HCT116 (cell line): ENCODE data around the gene PACSIN2. TPM values are rescaled to one million over a fixed set of nuclear protein-coding genes. Genes with fewer than 3 reads are reported as not detected.

Experiments
- ATAC-seq: fragments of 200-7000 bp; cut with Tn5 transposase; 2 replicates; pipeline ENCODE4 v1.9.1; 2020; ENCODE audit warnings: mild to moderate bottlenecking, moderate library complexity
- BruUV-seq: library from RNA; stranded (reverse); fragments of 400-500 nt; replicated peaks from 2 replicates; lab custom pipeline; 2021; lab: Mats Ljungman, UMichigan
- CTCF ChIA-PET: fragments of 300-600 bp; sonication (Branson Sonifier 250); formaldehyde crosslinking; loops from one replicate; lab custom pipeline; 2021; ENCODE audit warnings: antibody characterized with exemption; lab: Charles Lee
- POLR2A ChIA-PET: fragments of 300-600, 350-600 bp; sonication (Branson Sonifier 250); formaldehyde crosslinking; loops from one replicate; lab custom pipeline; 2021; ENCODE audit warnings: antibody characterized with exemption; lab: Charles Lee
- RAD21 ChIA-PET, 2 experiments: fragments of 300-600 bp; sonication (Branson Sonifier 250); formaldehyde crosslinking; loops; one replicate each; lab custom pipeline; 2023; ENCODE audit warnings: low total read pairs in 2 of 2; ENCODE audit not compliant: uncharacterized antibody in 2 of 2, unreplicated experiment in 2 of 2, low non-redundant PET in 1 of 2; lab: Charles Lee
- DNase-seq: peaks from one replicate; pipeline ENCODE4 v3.0.0-alpha.2; 2010; ENCODE audit warnings: low read depth, low spot score
- H2AFZ ChIP-seq: fragments of 200-600 bp; shearing (Covaris generic), sonication (generic); 2 replicates; pipeline ENCODE4 v1.6.1; 2017; ENCODE audit warnings: low read depth, mixed run types, mixed read lengths, antibody characterized with exemption, low read length; ENCODE audit not compliant: poor library complexity, severe bottlenecking
- H3K27ac ChIP-seq: 2 replicates; pipeline ENCODE4 v1.5.1; 2012; ENCODE audit warnings: low read depth, low read length
- H3K27me3 ChIP-seq: fragments of 200-600 bp; sonication (generic); 2 replicates; pipeline ENCODE4 v1.6.1; 2016; ENCODE audit warnings: mixed run types, low read length, mixed read lengths; ENCODE audit not compliant: insufficient read depth
- H3K36me3 ChIP-seq, 2 experiments: fragments of 200-500 bp in 1 of 2; fragments of 200-600 bp in 1 of 2; sonication (Bioruptor generic) in 1 of 2; sonication (generic) in 1 of 2; 2 replicates each; pipeline versions ENCODE4 v1.5.1 to v1.6.1; 2014 to 2016; ENCODE audit warnings: low read length in 2 of 2, inconsistent platforms in 1 of 2, mixed read lengths in 1 of 2, mixed run types in 1 of 2; ENCODE audit not compliant: insufficient read depth in 2 of 2, control insufficient read depth in 1 of 2
- H3K4me1 ChIP-seq, 2 experiments: fragments of 200-600 bp in 1 of 2; sonication (generic) in 1 of 2; 2 replicates each; pipeline versions ENCODE4 v1.5.1 to v1.6.1; 2012 to 2017; ENCODE audit warnings: low read length in 2 of 2, inconsistent platforms in 1 of 2, mild to moderate bottlenecking in 1 of 2, mixed read lengths in 1 of 2, mixed run types in 1 of 2, moderate library complexity in 1 of 2; ENCODE audit not compliant: insufficient read depth in 2 of 2, control insufficient read depth in 1 of 2
- H3K4me2 ChIP-seq: fragments of 200-600 bp; sonication (generic); 2 replicates; pipeline ENCODE4 v1.6.1; 2017; ENCODE audit warnings: mixed run types, low read length, mixed read lengths
- H3K4me3 ChIP-seq, 2 experiments: fragments of 200-600 bp in 1 of 2; sonication (generic) in 1 of 2; replicated peaks in 1 of 2; 2 replicates each; pipeline ENCODE4 v1.5.1; 2011 to 2016; ENCODE audit warnings: low read length in 2 of 2, control low read depth in 1 of 2, low read depth in 1 of 2, mild to moderate bottlenecking in 1 of 2, mixed read lengths in 1 of 2, mixed run types in 1 of 2
- H3K79me2 ChIP-seq: fragments of 200-600 bp; sonication (generic); 2 replicates; pipeline ENCODE4 v1.6.1; 2017; ENCODE audit warnings: mild to moderate bottlenecking, mixed run types, low read length, moderate library complexity, mixed read lengths; ENCODE audit not compliant: insufficient read depth
- H3K9ac ChIP-seq: fragments of 200-600 bp; sonication (generic); 2 replicates; pipeline ENCODE4 v1.6.1; 2016; ENCODE audit warnings: low read length, mixed read lengths
- H3K9me2 ChIP-seq: fragments of 200-600 bp; sonication (generic), shearing (Covaris generic); 2 replicates; pipeline ENCODE4 v1.6.1; 2017; ENCODE audit warnings: mixed run types, mild to moderate bottlenecking, moderate library complexity; ENCODE audit not compliant: insufficient read depth
- H3K9me3 ChIP-seq, 2 experiments: fragments of 200-500 bp in 1 of 2; fragments of 200-600 bp in 1 of 2; sonication (Bioruptor generic) in 1 of 2; sonication (generic) in 1 of 2; 2 replicates each; pipeline ENCODE4 v1.6.1; 2014 to 2017; ENCODE audit warnings: low read length in 2 of 2, mixed read lengths in 2 of 2, inconsistent platforms in 1 of 2, low read depth in 1 of 2, mild to moderate bottlenecking in 1 of 2, mixed run types in 1 of 2, moderate library complexity in 1 of 2; ENCODE audit not compliant: control insufficient read depth in 1 of 2, insufficient read depth in 1 of 2
- H4K20me1 ChIP-seq: fragments of 200-600 bp; sonication (generic), shearing (Covaris generic); 2 replicates; pipeline ENCODE4 v1.6.1; 2017; ENCODE audit warnings: mixed run types, mild to moderate bottlenecking, moderate library complexity; ENCODE audit not compliant: insufficient read depth
- CEBPB ChIP-seq: IDR thresholded peaks from 2 replicates; pipeline ENCODE4 v1.6.1; 2012; ENCODE audit warnings: low read depth
- POLR2A ChIP-seq: IDR thresholded peaks from 2 replicates; pipeline ENCODE4 v1.7.0; 2011; ENCODE audit warnings: borderline replicate concordance; ENCODE audit not compliant: insufficient read depth, insufficient read length; ENCODE audit errors: extremely low read depth
- SRF ChIP-seq: IDR thresholded peaks from 2 replicates; pipeline ENCODE4 v1.6.1; 2012; ENCODE audit warnings: low read depth
- TCF7L2 ChIP-seq: IDR thresholded peaks from 2 replicates; pipeline ENCODE4 v1.7.0; 2011; ENCODE audit warnings: borderline replicate concordance, inconsistent platforms; ENCODE audit not compliant: insufficient read depth, insufficient read length; ENCODE audit errors: extremely low read depth
- intact Hi-C: fragments of 100-400 bp; cut with micrococcal nuclease; formaldehyde crosslinking; loops from 2 replicates; pipeline ENCODE4 v1.10.0; 2022
- total RNA-seq: library from RNA; stranded (reverse); gene quantifications from one replicate; pipeline ENCODE4 v1.2.1, GENCODE V29; 2021; ENCODE audit not compliant: unreplicated experiment
- TF ChIP-seq, protein P1 (sequence below): IDR thresholded peaks from 2 replicates; pipeline ENCODE4 v1.6.1; 2012; ENCODE audit warnings: low read depth
- TF ChIP-seq, protein P2 (sequence below): IDR thresholded peaks from 2 replicates; pipeline ENCODE4 v1.6.1; 2011; ENCODE audit warnings: mild to moderate bottlenecking, low read length, moderate library complexity; ENCODE audit not compliant: insufficient replicate concordance; ENCODE audit errors: extremely low read depth
- TF ChIP-seq, protein P3 (sequence below): IDR thresholded peaks from 2 replicates; pipeline ENCODE4 v1.6.1; 2012

PACSIN2 gene
- total RNA-seq, 1 experiment from 2014 or later, result 48.2 TPM

DNA sequence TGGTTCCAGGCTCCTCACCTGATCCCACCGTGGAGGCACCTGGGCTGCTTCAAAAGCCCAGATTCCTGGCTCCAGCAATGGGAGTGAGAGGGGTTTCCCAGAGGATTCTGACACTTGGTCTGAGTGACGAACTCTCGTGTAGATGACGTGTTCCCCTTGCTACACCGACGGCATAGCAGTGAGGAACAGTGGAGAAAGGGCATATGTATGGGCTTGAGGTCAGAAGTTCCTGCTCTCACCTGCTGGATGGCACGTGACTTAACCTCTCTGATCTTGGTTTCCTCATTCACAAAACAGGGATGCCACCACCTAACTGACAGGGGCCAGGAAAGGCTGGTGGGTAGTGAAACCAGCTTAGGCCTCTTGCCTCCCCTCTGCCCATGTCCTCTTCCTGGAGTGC lies 127.8 kb downstream of the PACSIN2 start:
- no peak for DNase-seq
- Histone ChIP-seq H3K4me3 (no peak overlapping the region), H3K36me3 (peaks cover 13 to 16% of the 10 kb centered on the region in 2 experiments; a peak in 3 of 4 replicates), H4K20me1 (no peaks in the 10 kb centered on the region), H3K27me3 (no peaks in the 10 kb centered on the region), H3K27ac (no peak overlapping the region), H3K9me2 (no peaks in the 10 kb centered on the region), H3K9ac (no peak overlapping the region), H2AFZ (no peak overlapping the region), H3K79me2 (no peaks in the 10 kb centered on the region), H3K9me3 (no peaks in the 10 kb centered on the region), H3K4me1 (no peaks in the 10 kb centered on the region; a peak in 1 of 4 replicates), H3K4me2 (no peak overlapping the region)
- POLR2A ChIA-PET, result no interaction called here
- BruUV-seq, result no TSS peak
- no peak for ATAC-seq
- RAD21 ChIA-PET, result no interaction called here
- intact Hi-C loops, result no loop called here
- CTCF ChIA-PET, result no interaction called here
- TF ChIP-seq, protein P1, sequence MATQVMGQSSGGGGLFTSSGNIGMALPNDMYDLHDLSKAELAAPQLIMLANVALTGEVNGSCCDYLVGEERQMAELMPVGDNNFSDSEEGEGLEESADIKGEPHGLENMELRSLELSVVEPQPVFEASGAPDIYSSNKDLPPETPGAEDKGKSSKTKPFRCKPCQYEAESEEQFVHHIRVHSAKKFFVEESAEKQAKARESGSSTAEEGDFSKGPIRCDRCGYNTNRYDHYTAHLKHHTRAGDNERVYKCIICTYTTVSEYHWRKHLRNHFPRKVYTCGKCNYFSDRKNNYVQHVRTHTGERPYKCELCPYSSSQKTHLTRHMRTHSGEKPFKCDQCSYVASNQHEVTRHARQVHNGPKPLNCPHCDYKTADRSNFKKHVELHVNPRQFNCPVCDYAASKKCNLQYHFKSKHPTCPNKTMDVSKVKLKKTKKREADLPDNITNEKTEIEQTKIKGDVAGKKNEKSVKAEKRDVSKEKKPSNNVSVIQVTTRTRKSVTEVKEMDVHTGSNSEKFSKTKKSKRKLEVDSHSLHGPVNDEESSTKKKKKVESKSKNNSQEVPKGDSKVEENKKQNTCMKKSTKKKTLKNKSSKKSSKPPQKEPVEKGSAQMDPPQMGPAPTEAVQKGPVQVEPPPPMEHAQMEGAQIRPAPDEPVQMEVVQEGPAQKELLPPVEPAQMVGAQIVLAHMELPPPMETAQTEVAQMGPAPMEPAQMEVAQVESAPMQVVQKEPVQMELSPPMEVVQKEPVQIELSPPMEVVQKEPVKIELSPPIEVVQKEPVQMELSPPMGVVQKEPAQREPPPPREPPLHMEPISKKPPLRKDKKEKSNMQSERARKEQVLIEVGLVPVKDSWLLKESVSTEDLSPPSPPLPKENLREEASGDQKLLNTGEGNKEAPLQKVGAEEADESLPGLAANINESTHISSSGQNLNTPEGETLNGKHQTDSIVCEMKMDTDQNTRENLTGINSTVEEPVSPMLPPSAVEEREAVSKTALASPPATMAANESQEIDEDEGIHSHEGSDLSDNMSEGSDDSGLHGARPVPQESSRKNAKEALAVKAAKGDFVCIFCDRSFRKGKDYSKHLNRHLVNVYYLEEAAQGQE, result no peak
- TF ChIP-seq, protein P2, sequence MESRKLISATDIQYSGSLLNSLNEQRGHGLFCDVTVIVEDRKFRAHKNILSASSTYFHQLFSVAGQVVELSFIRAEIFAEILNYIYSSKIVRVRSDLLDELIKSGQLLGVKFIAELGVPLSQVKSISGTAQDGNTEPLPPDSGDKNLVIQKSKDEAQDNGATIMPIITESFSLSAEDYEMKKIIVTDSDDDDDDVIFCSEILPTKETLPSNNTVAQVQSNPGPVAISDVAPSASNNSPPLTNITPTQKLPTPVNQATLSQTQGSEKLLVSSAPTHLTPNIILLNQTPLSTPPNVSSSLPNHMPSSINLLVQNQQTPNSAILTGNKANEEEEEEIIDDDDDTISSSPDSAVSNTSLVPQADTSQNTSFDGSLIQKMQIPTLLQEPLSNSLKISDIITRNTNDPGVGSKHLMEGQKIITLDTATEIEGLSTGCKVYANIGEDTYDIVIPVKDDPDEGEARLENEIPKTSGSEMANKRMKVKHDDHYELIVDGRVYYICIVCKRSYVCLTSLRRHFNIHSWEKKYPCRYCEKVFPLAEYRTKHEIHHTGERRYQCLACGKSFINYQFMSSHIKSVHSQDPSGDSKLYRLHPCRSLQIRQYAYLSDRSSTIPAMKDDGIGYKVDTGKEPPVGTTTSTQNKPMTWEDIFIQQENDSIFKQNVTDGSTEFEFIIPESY, result no peak
- TF ChIP-seq POLR2A (no peak), SRF (no peak), CEBPB (no peak), TCF7L2 (no peak)
- TF ChIP-seq, protein P3, sequence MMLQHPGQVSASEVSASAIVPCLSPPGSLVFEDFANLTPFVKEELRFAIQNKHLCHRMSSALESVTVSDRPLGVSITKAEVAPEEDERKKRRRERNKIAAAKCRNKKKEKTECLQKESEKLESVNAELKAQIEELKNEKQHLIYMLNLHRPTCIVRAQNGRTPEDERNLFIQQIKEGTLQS, result no peak
